Airway epithelial cell (primary cell): ENCODE data around the gene CHN1. TPM values are rescaled to one million over a fixed set of nuclear protein-coding genes. Genes with fewer than 3 reads are reported as not detected.

Source experiments
- total RNA-seq: library from RNA; depleted of rRNA; stranded (reverse); fragments of >200 nt; gene quantifications from 2 replicates; pipeline ENCODE4 v1.2.3, GENCODE V29; 2015

CHN1 gene, protein sequence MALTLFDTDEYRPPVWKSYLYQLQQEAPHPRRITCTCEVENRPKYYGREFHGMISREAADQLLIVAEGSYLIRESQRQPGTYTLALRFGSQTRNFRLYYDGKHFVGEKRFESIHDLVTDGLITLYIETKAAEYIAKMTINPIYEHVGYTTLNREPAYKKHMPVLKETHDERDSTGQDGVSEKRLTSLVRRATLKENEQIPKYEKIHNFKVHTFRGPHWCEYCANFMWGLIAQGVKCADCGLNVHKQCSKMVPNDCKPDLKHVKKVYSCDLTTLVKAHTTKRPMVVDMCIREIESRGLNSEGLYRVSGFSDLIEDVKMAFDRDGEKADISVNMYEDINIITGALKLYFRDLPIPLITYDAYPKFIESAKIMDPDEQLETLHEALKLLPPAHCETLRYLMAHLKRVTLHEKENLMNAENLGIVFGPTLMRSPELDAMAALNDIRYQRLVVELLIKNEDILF
- total RNA-seq, result 3.4 and 4.4 TPM in 2 replicates

DNA sequence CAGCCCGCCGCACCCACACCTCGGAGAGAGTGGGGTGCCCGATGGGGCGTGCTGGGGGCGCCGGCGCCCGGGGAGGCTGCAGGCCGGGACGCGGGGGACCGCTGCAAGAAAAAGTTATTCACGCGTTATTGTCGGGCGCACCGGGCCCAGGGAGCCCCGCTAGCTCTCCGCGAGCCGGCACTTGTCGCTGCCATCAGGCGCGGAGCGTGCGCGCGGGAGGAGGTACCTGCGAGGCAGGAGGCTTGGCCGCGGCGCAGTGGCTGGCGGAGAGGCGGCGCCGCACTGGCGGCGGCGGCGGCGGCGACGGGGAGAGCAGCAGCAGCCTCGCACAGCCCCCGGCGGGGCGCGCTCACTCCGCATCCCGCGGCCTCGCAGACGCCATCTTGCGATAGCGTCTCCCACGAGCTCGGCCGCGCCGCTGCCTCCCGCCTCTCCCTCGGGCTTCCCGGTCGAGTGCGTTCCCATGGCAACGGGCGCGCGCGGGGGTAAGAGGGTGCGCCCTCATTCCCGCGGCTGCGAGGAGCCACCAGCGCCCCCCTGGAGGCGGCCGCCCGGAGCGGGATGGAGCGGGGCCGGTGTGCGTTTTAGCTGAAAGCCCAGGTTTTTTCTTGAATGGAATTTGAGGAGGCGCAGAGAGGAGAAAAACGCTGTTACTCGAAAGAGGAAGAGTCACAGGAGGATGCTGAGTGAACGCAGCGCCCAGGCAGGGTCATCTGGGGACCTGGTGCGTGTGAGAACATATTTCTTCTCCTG is at the start of gene CHN1:
TSS of gene CHN1 (minus strand) at position 402 of the 753 bp plus-strand sequence. CDS start 469 bp downstream, outside the sequence.

GRCh38 chr2:174764280-174765255 is 240.6 kb downstream of the CHN1 start, which contains the start of gene CHRNA1:
Gene CHRNA1 (minus strand): TSS chr2:174764472. CDS start chr2:174764394, 78 bp downstream.

Other genes starting within 250 kb of the CHN1 start
- gene CHRNA1, start 240.9 kb downstream of the CHN1 start, total RNA-seq, result 0.49 TPM in 1 of 2 replicates, not detected in the other
- 15.0 and 15.3 TPM in 2 replicates for gene ATF2, start 162.8 kb upstream of the CHN1 start, total RNA-seq
- 320 and 335 TPM in 2 replicates for gene ATP5MC3, start 176.3 kb upstream of the CHN1 start, total RNA-seq